GM21528 (cell line): Measurements from ENCODE around the gene KRT20.

Experiments used
- ATAC-seq: cut with Tn5 transposase; IDR thresholded peaks from one replicate; pipeline ENCODE4 v1.9.1; 2021; ENCODE audit warnings: mild to moderate bottlenecking, moderate library complexity; ENCODE audit not compliant: unreplicated experiment, low FRiP score

The KRT20 gene

GRCh38 chr17:40857535-40857934 is 27.5 kb downstream of the KRT20 start:
- ATAC-seq = no peak

GRCh38 chr17:40854175-40854814 is 30.7 kb downstream of the KRT20 start:
- ATAC-seq = no peak

- ATAC-seq = no peak
Measured at GRCh38 chr17:40852364-40852763, 32.7 kb downstream of the KRT20 start.

GRCh38 chr17:40850293-40850972 is 34.6 kb downstream of the KRT20 start:
- ATAC-seq = no peak

- no peak for ATAC-seq
Measured at GRCh38 chr17:40849723-40850122, 35.3 kb downstream of the KRT20 start.

- no peak for ATAC-seq
Measured at GRCh38 chr17:40848583-40849235, 36.3 kb downstream of the KRT20 start.

- no peak for ATAC-seq
Measured at GRCh38 chr17:40846515-40847144, 38.4 kb downstream of the KRT20 start.

- no peak for ATAC-seq
Measured at GRCh38 chr17:40844671-40845107, 40.4 kb downstream of the KRT20 start.

GRCh38 chr17:40843242-40843641 is 41.8 kb downstream of the KRT20 start:
- ATAC-seq = no peak

- ATAC-seq = no peak
Measured at GRCh38 chr17:40841246-40841645, 43.8 kb downstream of the KRT20 start.

- ATAC-seq = no peak
Measured at GRCh38 chr17:40839194-40839593, 45.8 kb downstream of the KRT20 start.

- ATAC-seq = no peak
Measured at GRCh38 chr17:40836020-40836419, 49.0 kb downstream of the KRT20 start.

GRCh38 chr17:40833882-40834281 is 51.2 kb downstream of the KRT20 start:
- no peak for ATAC-seq

- ATAC-seq = no peak
Measured at GRCh38 chr17:40832840-40833239, 52.2 kb downstream of the KRT20 start.

GRCh38 chr17:40830085-40830776 is 54.8 kb downstream of the KRT20 start:
- ATAC-seq = no peak

- ATAC-seq = no peak
Measured at GRCh38 chr17:40828454-40829044, 56.5 kb downstream of the KRT20 start.

- ATAC-seq = no peak
Measured at GRCh38 chr17:40827746-40828453, 57.1 kb downstream of the KRT20 start.
